ENCODE data around the gene EML1. TPM values are rescaled to one million over a fixed set of nuclear protein-coding genes. Genes with fewer than 3 reads are reported as not detected.

The EML1 gene
- total and polyA plus RNA-seq, 2 of the 13 experiments (the other 11 are each of a cell fraction or from before 2014, with no cell fraction given), result 0.59 to 1.7 TPM

DNA sequence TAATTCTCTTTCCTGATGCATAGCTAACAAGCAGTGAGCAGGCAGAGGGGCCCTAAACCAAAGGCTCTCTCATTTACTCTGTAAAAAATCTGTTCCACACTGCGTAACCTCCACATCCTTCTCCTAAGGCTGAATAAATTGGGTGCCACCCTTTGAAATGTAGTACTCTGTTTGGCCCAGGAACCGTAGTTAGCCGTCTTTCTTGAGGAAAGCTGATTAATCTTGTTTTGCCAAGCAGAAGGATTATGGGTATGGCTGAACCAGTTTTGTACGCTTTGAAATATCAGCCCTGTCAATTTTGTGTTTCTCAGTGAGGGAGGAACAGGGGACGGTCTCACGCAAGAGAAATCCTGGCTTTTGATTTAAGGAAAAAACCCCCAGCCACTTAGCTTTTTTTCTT is 19.7 kb downstream of the EML1 start:
- H3K27me3 ChIP-seq (ENCODE audit: control insufficient read depth in 1 of 2, insufficient read depth in 2 of 2, low read length in 2 of 2), result no peaks in the 10 kb centered on the region
- H2AFZ ChIP-seq (ENCODE audit: low read length), result no peak overlapping the region
- no peak overlapping the region for H3K4me3 ChIP-seq (replicated peaks in 1 of 3; ENCODE audit: insufficient read depth in 1 of 3, low read depth in 2 of 3, low read length in 3 of 3)
- H3K4me2 ChIP-seq (ENCODE audit: low read depth, low read length), result no peak overlapping the region
- no peaks in the 10 kb centered on the region for H3K9me3 ChIP-seq (ENCODE audit: low read length)
- H3K79me2 ChIP-seq (ENCODE audit: insufficient read depth, low read length), result no peaks in the 10 kb centered on the region
- FAIRE-seq (no peak), DNase-seq (ENCODE audit: low spot score) (no peak), ATAC-seq (no peak)
- intact Hi-C loops (cut with micrococcal nuclease; ENCODE audit: unreplicated experiment) (no loop called here), in situ Hi-C loops (cut with HindIII; ENCODE audit: extremely low pct_ligation_motif_present, low pct_unique_long_range_greater_than_20kb) (no loop called here)
- 78% methylated on average over 6 of the region's 6 CpGs for WGBS (ENCODE audit: low lambda C conversion rate)
- H3K4me1 ChIP-seq (ENCODE audit: insufficient read depth, low read length), result peaks cover 9% of the 10 kb centered on the region; the same call in 1 of the 2 replicates
- CTCF ChIA-PET (ENCODE audit: low intra/inter-chr PET ratio, low total read pairs), result no interaction called here
- TF ChIP-seq PTBP1 (IDR thresholded peaks at IDR 0.05; ENCODE audit: low read depth, low read length, poor library complexity, severe bottlenecking) (no peak), ZNF605 (CRISPR knock-in tag; IDR thresholded peaks at IDR 0.05) (no peak), NR3C1 (CRISPR knock-in tag; IDR thresholded peaks at IDR 0.05) (no peak), YY1 (IDR thresholded peaks at IDR 0.05; ENCODE audit: insufficient read depth, insufficient replicate concordance, low read depth, low read length) (no peak), ZSCAN21 (CRISPR knock-in tag; IDR thresholded peaks at IDR 0.05; ENCODE audit: borderline replicate concordance) (no peak), ZNF230 (CRISPR knock-in tag; IDR thresholded peaks at IDR 0.05) (no peak), ELF4 (CRISPR knock-in tag; IDR thresholded peaks at IDR 0.05; ENCODE audit: borderline replicate concordance) (no peak), ZNF136 (CRISPR knock-in tag; IDR thresholded peaks at IDR 0.05; ENCODE audit: low read depth) (no peak)
- TF ChIP-seq, protein P1, sequence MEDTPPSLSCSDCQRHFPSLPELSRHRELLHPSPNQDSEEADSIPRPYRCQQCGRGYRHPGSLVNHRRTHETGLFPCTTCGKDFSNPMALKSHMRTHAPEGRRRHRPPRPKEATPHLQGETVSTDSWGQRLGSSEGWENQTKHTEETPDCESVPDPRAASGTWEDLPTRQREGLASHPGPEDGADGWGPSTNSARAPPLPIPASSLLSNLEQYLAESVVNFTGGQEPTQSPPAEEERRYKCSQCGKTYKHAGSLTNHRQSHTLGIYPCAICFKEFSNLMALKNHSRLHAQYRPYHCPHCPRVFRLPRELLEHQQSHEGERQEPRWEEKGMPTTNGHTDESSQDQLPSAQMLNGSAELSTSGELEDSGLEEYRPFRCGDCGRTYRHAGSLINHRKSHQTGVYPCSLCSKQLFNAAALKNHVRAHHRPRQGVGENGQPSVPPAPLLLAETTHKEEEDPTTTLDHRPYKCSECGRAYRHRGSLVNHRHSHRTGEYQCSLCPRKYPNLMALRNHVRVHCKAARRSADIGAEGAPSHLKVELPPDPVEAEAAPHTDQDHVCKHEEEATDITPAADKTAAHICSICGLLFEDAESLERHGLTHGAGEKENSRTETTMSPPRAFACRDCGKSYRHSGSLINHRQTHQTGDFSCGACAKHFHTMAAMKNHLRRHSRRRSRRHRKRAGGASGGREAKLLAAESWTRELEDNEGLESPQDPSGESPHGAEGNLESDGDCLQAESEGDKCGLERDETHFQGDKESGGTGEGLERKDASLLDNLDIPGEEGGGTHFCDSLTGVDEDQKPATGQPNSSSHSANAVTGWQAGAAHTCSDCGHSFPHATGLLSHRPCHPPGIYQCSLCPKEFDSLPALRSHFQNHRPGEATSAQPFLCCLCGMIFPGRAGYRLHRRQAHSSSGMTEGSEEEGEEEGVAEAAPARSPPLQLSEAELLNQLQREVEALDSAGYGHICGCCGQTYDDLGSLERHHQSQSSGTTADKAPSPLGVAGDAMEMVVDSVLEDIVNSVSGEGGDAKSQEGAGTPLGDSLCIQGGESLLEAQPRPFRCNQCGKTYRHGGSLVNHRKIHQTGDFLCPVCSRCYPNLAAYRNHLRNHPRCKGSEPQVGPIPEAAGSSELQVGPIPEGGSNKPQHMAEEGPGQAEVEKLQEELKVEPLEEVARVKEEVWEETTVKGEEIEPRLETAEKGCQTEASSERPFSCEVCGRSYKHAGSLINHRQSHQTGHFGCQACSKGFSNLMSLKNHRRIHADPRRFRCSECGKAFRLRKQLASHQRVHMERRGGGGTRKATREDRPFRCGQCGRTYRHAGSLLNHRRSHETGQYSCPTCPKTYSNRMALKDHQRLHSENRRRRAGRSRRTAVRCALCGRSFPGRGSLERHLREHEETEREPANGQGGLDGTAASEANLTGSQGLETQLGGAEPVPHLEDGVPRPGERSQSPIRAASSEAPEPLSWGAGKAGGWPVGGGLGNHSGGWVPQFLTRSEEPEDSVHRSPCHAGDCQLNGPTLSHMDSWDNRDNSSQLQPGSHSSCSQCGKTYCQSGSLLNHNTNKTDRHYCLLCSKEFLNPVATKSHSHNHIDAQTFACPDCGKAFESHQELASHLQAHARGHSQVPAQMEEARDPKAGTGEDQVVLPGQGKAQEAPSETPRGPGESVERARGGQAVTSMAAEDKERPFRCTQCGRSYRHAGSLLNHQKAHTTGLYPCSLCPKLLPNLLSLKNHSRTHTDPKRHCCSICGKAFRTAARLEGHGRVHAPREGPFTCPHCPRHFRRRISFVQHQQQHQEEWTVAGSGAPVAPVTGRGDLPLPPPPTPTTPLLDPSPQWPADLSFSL (CRISPR knock-in tag; IDR thresholded peaks at IDR 0.05), result no peak
- TF ChIP-seq, protein P2, sequence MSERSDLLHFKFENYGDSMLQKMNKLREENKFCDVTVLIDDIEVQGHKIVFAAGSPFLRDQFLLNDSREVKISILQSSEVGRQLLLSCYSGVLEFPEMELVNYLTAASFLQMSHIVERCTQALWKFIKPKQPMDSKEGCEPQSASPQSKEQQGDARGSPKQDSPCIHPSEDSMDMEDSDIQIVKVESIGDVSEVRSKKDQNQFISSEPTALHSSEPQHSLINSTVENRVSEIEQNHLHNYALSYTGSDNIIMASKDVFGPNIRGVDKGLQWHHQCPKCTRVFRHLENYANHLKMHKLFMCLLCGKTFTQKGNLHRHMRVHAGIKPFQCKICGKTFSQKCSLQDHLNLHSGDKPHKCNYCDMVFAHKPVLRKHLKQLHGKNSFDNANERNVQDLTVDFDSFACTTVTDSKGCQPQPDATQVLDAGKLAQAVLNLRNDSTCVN (CRISPR knock-in tag; IDR thresholded peaks at IDR 0.05; ENCODE audit: borderline replicate concordance), result no peak
- TF ChIP-seq, protein P3, sequence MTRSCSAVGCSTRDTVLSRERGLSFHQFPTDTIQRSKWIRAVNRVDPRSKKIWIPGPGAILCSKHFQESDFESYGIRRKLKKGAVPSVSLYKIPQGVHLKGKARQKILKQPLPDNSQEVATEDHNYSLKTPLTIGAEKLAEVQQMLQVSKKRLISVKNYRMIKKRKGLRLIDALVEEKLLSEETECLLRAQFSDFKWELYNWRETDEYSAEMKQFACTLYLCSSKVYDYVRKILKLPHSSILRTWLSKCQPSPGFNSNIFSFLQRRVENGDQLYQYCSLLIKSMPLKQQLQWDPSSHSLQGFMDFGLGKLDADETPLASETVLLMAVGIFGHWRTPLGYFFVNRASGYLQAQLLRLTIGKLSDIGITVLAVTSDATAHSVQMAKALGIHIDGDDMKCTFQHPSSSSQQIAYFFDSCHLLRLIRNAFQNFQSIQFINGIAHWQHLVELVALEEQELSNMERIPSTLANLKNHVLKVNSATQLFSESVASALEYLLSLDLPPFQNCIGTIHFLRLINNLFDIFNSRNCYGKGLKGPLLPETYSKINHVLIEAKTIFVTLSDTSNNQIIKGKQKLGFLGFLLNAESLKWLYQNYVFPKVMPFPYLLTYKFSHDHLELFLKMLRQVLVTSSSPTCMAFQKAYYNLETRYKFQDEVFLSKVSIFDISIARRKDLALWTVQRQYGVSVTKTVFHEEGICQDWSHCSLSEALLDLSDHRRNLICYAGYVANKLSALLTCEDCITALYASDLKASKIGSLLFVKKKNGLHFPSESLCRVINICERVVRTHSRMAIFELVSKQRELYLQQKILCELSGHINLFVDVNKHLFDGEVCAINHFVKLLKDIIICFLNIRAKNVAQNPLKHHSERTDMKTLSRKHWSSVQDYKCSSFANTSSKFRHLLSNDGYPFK (CRISPR knock-in tag; IDR thresholded peaks at IDR 0.05; ENCODE audit: borderline replicate concordance), result no peak
- POLR2A ChIA-PET, result no interaction called here
- H3K9ac ChIP-seq (ENCODE audit: insufficient read depth, low read depth, low read length), result no peak overlapping the region
- H3K36me3 ChIP-seq (replicated peaks in 1 of 2; ENCODE audit: control insufficient read depth in 1 of 2, insufficient read depth in 2 of 2, low read length in 2 of 2), result no peaks in the 10 kb centered on the region
- H4K20me1 ChIP-seq (ENCODE audit: insufficient read depth, low read length), result no peaks in the 10 kb centered on the region
- H3K27ac ChIP-seq (ENCODE audit: extremely low read length, insufficient read depth, low read length), result no peak overlapping the region
- BruUV-seq (replicated peaks), result no TSS peak
